Measurements from ENCODE around the gene IDH3A. TPM values are rescaled to one million over a fixed set of nuclear protein-coding genes. Genes with fewer than 3 reads are reported as not detected.

Gene IDH3A
- total RNA-seq, 1 donor from 2014 or later, result 46.7 TPM

GRCh38 chr15:78164010-78164409 lies 14.8 kb downstream of the IDH3A start:
- Mint-ChIP-seq H3K36me3 (ENCODE audit: unreplicated experiment) (peaks cover 47% of the 10 kb centered on the region), H3K4me1 (ENCODE audit: unreplicated experiment) (no peaks in the 10 kb centered on the region), H3K4me3 (ENCODE audit: unreplicated experiment) (no peak overlapping the region), H3K27me3 (ENCODE audit: unreplicated experiment) (no peaks in the 10 kb centered on the region), H3K27ac (ENCODE audit: unreplicated experiment) (no peak overlapping the region), H3K9me3 (ENCODE audit: unreplicated experiment) (no peaks in the 10 kb centered on the region)
- DNase-seq (ENCODE audit: extremely low spot score, unreplicated experiment), result no peak
- no peak for TF ChIP-seq CTCF (IDR thresholded peaks at IDR 0.05)

DNA sequence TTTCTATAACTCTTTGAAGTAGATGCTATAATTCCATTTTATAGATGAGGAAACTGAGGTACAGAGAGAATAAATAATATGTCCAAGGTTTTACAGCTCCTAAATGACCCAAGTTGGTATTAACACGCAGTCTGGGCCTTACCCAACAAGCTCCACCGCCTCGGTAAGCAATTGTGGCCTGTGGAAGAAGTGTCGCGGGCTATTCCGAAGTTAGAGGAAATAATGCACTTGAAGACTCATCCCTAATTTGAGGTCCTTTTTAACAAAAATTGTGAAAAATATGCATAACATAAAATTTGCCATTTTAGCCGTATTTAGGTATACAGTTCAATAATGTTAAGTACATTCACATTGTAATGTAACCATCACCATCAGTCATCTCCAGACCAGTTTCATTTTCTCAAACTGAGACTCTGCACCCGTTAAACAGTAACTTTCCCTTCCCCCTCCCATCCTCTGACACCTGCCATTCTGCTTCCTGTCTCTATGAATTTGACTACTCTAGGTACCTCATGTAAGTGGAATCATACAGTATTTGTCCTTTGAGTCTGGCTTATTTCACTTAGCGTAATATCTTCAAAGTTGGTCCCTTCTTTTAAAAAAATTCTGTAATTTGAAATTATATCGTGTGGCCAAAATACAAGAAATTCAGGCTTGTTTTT lies 18.2 kb downstream of the IDH3A start:
- Mint-ChIP-seq H3K4me1 (ENCODE audit: unreplicated experiment) (no peaks in the 10 kb centered on the region), H3K27me3 (ENCODE audit: unreplicated experiment) (no peaks in the 10 kb centered on the region), H3K27ac (ENCODE audit: unreplicated experiment) (no peak overlapping the region), H3K9me3 (ENCODE audit: unreplicated experiment) (no peaks in the 10 kb centered on the region), H3K36me3 (ENCODE audit: unreplicated experiment) (peaks cover 64% of the 10 kb centered on the region), H3K4me3 (ENCODE audit: unreplicated experiment) (no peak overlapping the region)
- no peak for DNase-seq (ENCODE audit: extremely low spot score, unreplicated experiment)
- TF ChIP-seq CTCF (IDR thresholded peaks at IDR 0.05), result no peak

- DNase-seq (ENCODE audit: extremely low spot score, unreplicated experiment), result no peak
- no peak for TF ChIP-seq CTCF (IDR thresholded peaks at IDR 0.05)
- no peaks in the 10 kb centered on the region for H3K9me3 Mint-ChIP-seq (ENCODE audit: unreplicated experiment)
- peaks cover 62% of the 10 kb centered on the region for H3K36me3 Mint-ChIP-seq (ENCODE audit: unreplicated experiment)
- no peaks in the 10 kb centered on the region for H3K27me3 Mint-ChIP-seq (ENCODE audit: unreplicated experiment)
- no peaks in the 10 kb centered on the region for H3K4me1 Mint-ChIP-seq (ENCODE audit: unreplicated experiment)
- no peak overlapping the region for H3K4me3 Mint-ChIP-seq (ENCODE audit: unreplicated experiment)
- H3K27ac Mint-ChIP-seq (ENCODE audit: unreplicated experiment), result no peak overlapping the region
Observed at GRCh38 chr15:78168608-78169007, 19.4 kb downstream of the IDH3A start.

GRCh38 chr15:78170848-78171773 lies 21.9 kb downstream of the IDH3A start:
- H3K27me3 Mint-ChIP-seq (ENCODE audit: unreplicated experiment), result no peaks in the 10 kb centered on the region
- no peak for TF ChIP-seq CTCF (IDR thresholded peaks at IDR 0.05)
- H3K36me3 Mint-ChIP-seq (ENCODE audit: unreplicated experiment), result peaks cover 47% of the 10 kb centered on the region
- H3K9me3 Mint-ChIP-seq (ENCODE audit: unreplicated experiment), result no peaks in the 10 kb centered on the region
- H3K27ac Mint-ChIP-seq (ENCODE audit: unreplicated experiment), result no peak overlapping the region
- DNase-seq (ENCODE audit: extremely low spot score, unreplicated experiment), result no peak
- H3K4me3 Mint-ChIP-seq (ENCODE audit: unreplicated experiment), result no peak overlapping the region
- no peaks in the 10 kb centered on the region for H3K4me1 Mint-ChIP-seq (ENCODE audit: unreplicated experiment)

DNA sequence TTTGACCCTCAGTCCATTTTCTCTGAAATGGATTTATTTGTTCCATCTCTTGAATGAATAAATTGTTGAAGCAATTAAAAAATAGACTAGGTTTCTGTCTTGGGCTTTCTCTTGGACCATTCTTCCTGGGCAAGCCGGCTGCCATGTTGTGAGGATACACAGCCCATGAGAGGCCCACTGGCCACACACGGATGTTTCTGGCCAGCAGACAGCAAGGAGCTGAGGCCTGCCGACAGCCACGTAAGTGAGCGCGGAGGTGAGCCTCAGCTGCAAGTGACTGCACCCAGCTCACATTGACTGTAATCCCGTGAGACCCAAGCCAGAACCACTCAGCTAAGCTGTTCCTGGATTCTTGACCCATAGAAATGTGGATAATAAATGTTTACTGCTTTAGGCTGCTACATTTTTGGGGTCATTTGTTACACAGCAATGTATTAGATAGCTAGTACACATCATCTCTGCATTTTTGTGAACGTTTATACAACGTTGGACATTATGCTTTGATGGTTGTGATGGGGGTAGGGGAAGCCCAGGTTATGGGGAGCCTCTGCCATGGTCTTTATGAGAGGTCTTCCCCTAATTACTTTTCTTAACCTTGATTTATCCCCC lies 22.8 kb downstream of the IDH3A start:
- Mint-ChIP-seq H3K4me1 (ENCODE audit: unreplicated experiment) (no peaks in the 10 kb centered on the region), H3K4me3 (ENCODE audit: unreplicated experiment) (no peak overlapping the region), H3K27me3 (ENCODE audit: unreplicated experiment) (peaks cover under 1% of the 10 kb centered on the region), H3K27ac (ENCODE audit: unreplicated experiment) (no peak overlapping the region), H3K36me3 (ENCODE audit: unreplicated experiment) (peaks cover 43% of the 10 kb centered on the region), H3K9me3 (ENCODE audit: unreplicated experiment) (no peaks in the 10 kb centered on the region)
- no peak for DNase-seq (ENCODE audit: extremely low spot score, unreplicated experiment)
- TF ChIP-seq CTCF (IDR thresholded peaks at IDR 0.05), result no peak
